Bronchial epithelial cell (primary cell): ENCODE measurements around the gene NKTR. TPM values are rescaled to one million over a fixed set of nuclear protein-coding genes. Genes with fewer than 3 reads are reported as not detected.
A peak's percentile ranks its signal among the peaks of the same experiment; 100 is the strongest.

Experiments
- DNase-seq: peaks from one replicate; pipeline ENCODE4 v3.0.0-alpha.2; 2010; ENCODE audit warnings: low read depth
- FAIRE-seq: peaks from 2 replicates; lab custom pipeline; 2011; peaks lifted over from hg19 to GRCh38; lab: Jason Lieb, UNC
- H3K27me3 ChIP-seq: 2 replicates; pipeline ENCODE4 v1.5.1; 2011; ENCODE audit warnings: low read length; ENCODE audit not compliant: control insufficient read depth, insufficient read depth
- H3K36me3 ChIP-seq: 2 replicates; pipeline ENCODE4 v1.5.1; 2011; ENCODE audit warnings: low read length; ENCODE audit not compliant: control insufficient read depth, insufficient read depth
- H3K4me3 ChIP-seq: 2 replicates; pipeline ENCODE4 v1.5.1; 2011; ENCODE audit warnings: mild to moderate bottlenecking, low read depth, low read length, control low read depth
- CTCF ChIP-seq: IDR thresholded peaks from 2 replicates; pipeline ENCODE4 v1.5.1; 2011; ENCODE audit warnings: mild to moderate bottlenecking, moderate library complexity, low read length, control low read depth, inconsistent platforms; ENCODE audit not compliant: insufficient read depth, severe bottlenecking
- total RNA-seq: library from RNA; depleted of rRNA; stranded (reverse); fragments of >200 nt; gene quantifications from 2 replicates; pipeline ENCODE4 v1.2.1, GENCODE V29; 2014

Gene NKTR
- total RNA-seq, 1 donor from 2014 or later: 33.4 TPM

DNA sequence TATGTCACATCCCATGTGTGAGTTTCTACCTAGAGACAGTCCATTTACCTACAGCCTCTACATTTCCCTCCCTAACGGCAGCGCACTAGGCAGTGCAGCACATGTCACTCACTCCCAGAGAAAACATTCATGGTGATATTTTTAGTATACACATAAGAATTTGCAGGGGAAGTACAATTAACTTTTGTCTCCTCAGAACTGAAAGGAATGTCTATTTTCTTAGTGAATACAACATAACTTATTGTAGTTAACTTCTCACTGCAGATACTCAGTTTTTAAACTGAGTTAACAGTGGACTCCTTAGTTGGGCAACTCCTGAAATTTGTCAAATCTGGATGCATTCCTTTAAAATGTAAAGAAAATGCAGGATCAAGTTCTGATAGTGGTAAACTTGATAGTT lies 48.5 kb downstream of the NKTR start:
- DNase-seq (no peak), FAIRE-seq (no peak)
- Histone ChIP-seq H3K27me3 (no peaks in the 10 kb centered on the region), H3K36me3 (peaks cover 9% of the 10 kb centered on the region), H3K4me3 (no peak overlapping the region)
- no peak for TF ChIP-seq CTCF

DNA sequence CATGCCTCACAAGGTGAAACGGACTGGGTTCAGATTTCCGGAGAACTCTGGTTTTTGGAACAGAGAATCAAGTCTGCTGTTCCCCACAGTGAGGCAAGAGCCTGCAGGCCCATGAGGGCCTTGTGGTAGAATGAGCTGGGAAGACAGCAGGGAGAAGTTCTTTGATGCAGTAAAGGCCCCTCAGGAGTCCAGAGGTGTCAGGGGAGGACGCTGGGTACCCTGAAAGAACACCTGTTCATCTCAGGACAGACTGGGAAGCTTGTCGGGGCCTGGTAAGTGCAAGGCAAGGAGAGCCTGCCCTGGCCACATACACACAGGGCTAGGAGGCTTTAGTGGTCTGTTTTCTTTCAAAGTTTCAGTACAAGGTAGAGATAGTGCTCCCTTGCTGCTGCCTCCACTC lies 49.3 kb downstream of the NKTR start:
- no peak for FAIRE-seq
- DNase-seq: no peak
- no peaks in the 10 kb centered on the region for H3K27me3 ChIP-seq
- no peak overlapping the region for H3K4me3 ChIP-seq
- TF ChIP-seq CTCF: no peak
- peaks cover 7% of the 10 kb centered on the region for H3K36me3 ChIP-seq

- no peak overlapping the region for H3K4me3 ChIP-seq
These were observed 51.0 kb downstream of the NKTR start for GRCh38 chr3:42651248-42652091.

GRCh38 chr3:42652251-42652610 lies 51.7 kb downstream of the NKTR start:
- no peak for FAIRE-seq
- Histone ChIP-seq H3K4me3 (no peak overlapping the region), H3K36me3 (no peaks in the 10 kb centered on the region), H3K27me3 (no peaks in the 10 kb centered on the region)
- no peak for DNase-seq
- TF ChIP-seq CTCF: no peak

More at GRCh38 chr3:42651248-42652091, 51.0 kb downstream of the NKTR start:
- no peaks in the 10 kb centered on the region for H3K27me3 ChIP-seq
- FAIRE-seq (peak; percentile 62), DNase-seq (peak; percentile 80)
- no peak for TF ChIP-seq CTCF
- peaks cover 3% of the 10 kb centered on the region for H3K36me3 ChIP-seq

- Histone ChIP-seq H3K27me3 (no peaks in the 10 kb centered on the region), H3K4me3 (peak overlapping the region; percentile 75), H3K36me3 (peaks cover 2% of the 10 kb centered on the region)
- FAIRE-seq (no peak), DNase-seq (peak; percentile 82)
- TF ChIP-seq CTCF: no peak
These were observed 52.3 kb downstream of the NKTR start for GRCh38 chr3:42652611-42653302.
